Panc1 (cell line): ENCODE measurements around the gene SEH1L. TPM values are rescaled to one million over a fixed set of nuclear protein-coding genes. Genes with fewer than 3 reads are reported as not detected.

Experiments used
- ATAC-seq: fragments of 200-7000 bp; cut with Tn5 transposase; 2 replicates; pipeline ENCODE4 v1.9.1; 2020; ENCODE audit warnings: mild to moderate bottlenecking, moderate library complexity
- BruUV-seq: library from RNA; stranded (reverse); fragments of 400-500 nt; replicated peaks from 2 replicates; lab custom pipeline; 2021; lab: Mats Ljungman, UMichigan
- CTCF ChIA-PET: fragments of 300-600 bp; sonication (Branson Sonifier 250); formaldehyde crosslinking; loops from one replicate; lab custom pipeline; 2022; ENCODE audit warnings: antibody characterized with exemption; lab: Charles Lee
- POLR2A ChIA-PET: fragments of 300-600 bp; sonication (Branson Sonifier 250); formaldehyde crosslinking; loops from one replicate; lab custom pipeline; 2022; ENCODE audit warnings: antibody characterized with exemption; lab: Charles Lee
- DNase-seq: peaks from one replicate; pipeline ENCODE4 v3.0.0-alpha.2; 2010; ENCODE audit warnings: low read depth, low spot score
- H3K27ac ChIP-seq: 2 replicates; pipeline ENCODE4 v1.5.1; 2011; ENCODE audit warnings: mild to moderate bottlenecking, low read length, inconsistent platforms
- H3K27me3 ChIP-seq: fragments of 200-500 bp; sonication (Bioruptor generic); 2 replicates; pipeline ENCODE4 v1.6.0; 2014; ENCODE audit warnings: low read length, inconsistent platforms; ENCODE audit not compliant: control insufficient read depth, insufficient read depth
- H3K36me3 ChIP-seq: fragments of 200-500 bp; sonication (Bioruptor generic); 2 replicates; pipeline ENCODE4 v1.5.1; 2014; ENCODE audit warnings: inconsistent platforms, mild to moderate bottlenecking, low read length, moderate library complexity; ENCODE audit not compliant: control insufficient read depth, insufficient read depth
- H3K4me1 ChIP-seq: 2 replicates; pipeline ENCODE4 v1.5.1; 2011; ENCODE audit warnings: inconsistent platforms, mild to moderate bottlenecking, low read length, moderate library complexity; ENCODE audit not compliant: control insufficient read depth, insufficient read depth
- H3K4me3 ChIP-seq, 2 experiments: 2 replicates each; pipeline ENCODE4 v1.5.1; 2011 to 2012; ENCODE audit warnings: low read depth in 2 of 2, low read length in 2 of 2, mild to moderate bottlenecking in 2 of 2, inconsistent platforms in 1 of 2, moderate library complexity in 1 of 2
- H3K9me3 ChIP-seq: fragments of 200-500 bp; sonication (Bioruptor generic); 2 replicates; pipeline ENCODE4 v1.5.1; 2014; ENCODE audit warnings: low read depth, mild to moderate bottlenecking, inconsistent platforms, low read length, moderate library complexity; ENCODE audit not compliant: control insufficient read depth, insufficient read depth
- POLR2AphosphoS5 ChIP-seq: IDR thresholded peaks from 2 replicates; pipeline ENCODE4 v1.6.1; 2012; ENCODE audit warnings: mild to moderate bottlenecking, low read depth, low read length, moderate library complexity
- SIN3A ChIP-seq: IDR thresholded peaks from 2 replicates; pipeline ENCODE4 v1.6.1; 2012; ENCODE audit warnings: low read depth, mild to moderate bottlenecking, low read length, moderate library complexity, borderline replicate concordance; ENCODE audit not compliant: insufficient read depth
- TCF7L2 ChIP-seq: IDR thresholded peaks from 2 replicates; pipeline ENCODE4 v1.6.1; 2011; ENCODE audit warnings: mild to moderate bottlenecking, low read depth, low read length, inconsistent platforms
- in situ Hi-C: cut with HindIII; loops from 2 replicates; pipeline ENCODE4 v1.10.0; 2016; ENCODE audit warnings: low sequenced_read_pairs, low pct_unique_long_range_greater_than_20kb
- intact Hi-C: fragments of 100-400 bp; cut with micrococcal nuclease; formaldehyde crosslinking; loops from one replicate; pipeline ENCODE4 v1.10.0; 2022; ENCODE audit not compliant: unreplicated experiment
- total RNA-seq: library from RNA; stranded (reverse); gene quantifications from one replicate; pipeline ENCODE4 v1.2.1, GENCODE V29; 2021; ENCODE audit not compliant: unreplicated experiment
- TF ChIP-seq, protein P1 (sequence below), 2 experiments: IDR thresholded peaks; 2 replicates each; pipeline ENCODE4 v1.6.1; 2011 to 2012; ENCODE audit warnings: low read depth in 2 of 2, control low read depth in 1 of 2, low read length in 1 of 2, mild to moderate bottlenecking in 1 of 2, moderate library complexity in 1 of 2; ENCODE audit not compliant: insufficient read depth in 1 of 2
- TF ChIP-seq, protein P2 (sequence below): fragments of 450-650 bp; IDR thresholded peaks from 2 replicates; pipeline ENCODE4 v1.5.1; 2017; ENCODE audit warnings: mild to moderate bottlenecking

The SEH1L gene
- total RNA-seq, 1 experiment from 2014 or later, result 86.5 TPM

DNA sequence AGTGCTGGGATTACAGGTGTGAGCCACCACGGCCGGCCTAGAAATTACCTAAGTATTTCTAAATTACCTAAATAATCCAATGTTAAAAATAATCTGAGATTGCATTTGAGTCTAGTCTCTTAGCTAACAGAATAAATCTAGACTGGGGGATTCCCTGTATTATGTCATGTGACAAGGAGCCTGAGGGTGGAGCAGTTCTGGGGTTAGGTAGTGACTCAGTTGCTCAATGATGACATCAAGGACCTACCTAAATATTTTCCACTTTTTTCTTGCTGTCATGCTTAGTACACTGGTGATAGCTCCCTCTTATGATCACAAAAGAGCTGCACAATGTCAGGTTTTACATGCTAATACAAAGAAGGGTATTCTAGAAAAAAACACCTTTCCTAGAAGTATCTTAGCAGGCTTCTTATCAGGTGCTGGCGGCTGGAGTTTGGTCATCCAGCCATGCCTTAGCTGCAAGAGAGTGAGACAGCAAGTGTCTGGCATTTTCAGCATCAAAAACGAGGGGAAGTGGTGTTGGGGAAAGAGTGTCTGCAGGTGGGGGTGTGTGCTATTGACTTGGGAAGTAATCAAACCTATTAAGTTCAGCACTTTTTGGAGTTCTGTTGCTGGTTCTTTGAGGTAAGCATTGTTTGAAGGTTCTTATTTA, 25.9 kb downstream of the SEH1L start:
- DNase-seq (no peak), ATAC-seq (no peak)
- BruUV-seq, result no TSS peak
- CTCF ChIA-PET, result interaction anchor here (0.7 kb wide), 1 partner anchor 1126 kb away, joined by 5 read pairs; no protein-coding TSS in a partner anchor
- intact Hi-C loops (no loop called here), in situ Hi-C loops (no loop called here)
- Histone ChIP-seq H3K4me3 (no peak overlapping the region), H3K9me3 (no peaks in the 10 kb centered on the region), H3K36me3 (peaks cover 10% of the 10 kb centered on the region), H3K4me1 (no peaks in the 10 kb centered on the region), H3K27ac (no peak overlapping the region), H3K27me3 (no peaks in the 10 kb centered on the region)
- TF ChIP-seq, protein P1, sequence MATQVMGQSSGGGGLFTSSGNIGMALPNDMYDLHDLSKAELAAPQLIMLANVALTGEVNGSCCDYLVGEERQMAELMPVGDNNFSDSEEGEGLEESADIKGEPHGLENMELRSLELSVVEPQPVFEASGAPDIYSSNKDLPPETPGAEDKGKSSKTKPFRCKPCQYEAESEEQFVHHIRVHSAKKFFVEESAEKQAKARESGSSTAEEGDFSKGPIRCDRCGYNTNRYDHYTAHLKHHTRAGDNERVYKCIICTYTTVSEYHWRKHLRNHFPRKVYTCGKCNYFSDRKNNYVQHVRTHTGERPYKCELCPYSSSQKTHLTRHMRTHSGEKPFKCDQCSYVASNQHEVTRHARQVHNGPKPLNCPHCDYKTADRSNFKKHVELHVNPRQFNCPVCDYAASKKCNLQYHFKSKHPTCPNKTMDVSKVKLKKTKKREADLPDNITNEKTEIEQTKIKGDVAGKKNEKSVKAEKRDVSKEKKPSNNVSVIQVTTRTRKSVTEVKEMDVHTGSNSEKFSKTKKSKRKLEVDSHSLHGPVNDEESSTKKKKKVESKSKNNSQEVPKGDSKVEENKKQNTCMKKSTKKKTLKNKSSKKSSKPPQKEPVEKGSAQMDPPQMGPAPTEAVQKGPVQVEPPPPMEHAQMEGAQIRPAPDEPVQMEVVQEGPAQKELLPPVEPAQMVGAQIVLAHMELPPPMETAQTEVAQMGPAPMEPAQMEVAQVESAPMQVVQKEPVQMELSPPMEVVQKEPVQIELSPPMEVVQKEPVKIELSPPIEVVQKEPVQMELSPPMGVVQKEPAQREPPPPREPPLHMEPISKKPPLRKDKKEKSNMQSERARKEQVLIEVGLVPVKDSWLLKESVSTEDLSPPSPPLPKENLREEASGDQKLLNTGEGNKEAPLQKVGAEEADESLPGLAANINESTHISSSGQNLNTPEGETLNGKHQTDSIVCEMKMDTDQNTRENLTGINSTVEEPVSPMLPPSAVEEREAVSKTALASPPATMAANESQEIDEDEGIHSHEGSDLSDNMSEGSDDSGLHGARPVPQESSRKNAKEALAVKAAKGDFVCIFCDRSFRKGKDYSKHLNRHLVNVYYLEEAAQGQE (IDR thresholded peaks at IDR 0.05; ENCODE audit: insufficient read depth in 1 of 2, low read depth in 2 of 2, low read length in 1 of 2), result no peak
- TF ChIP-seq, protein P2, sequence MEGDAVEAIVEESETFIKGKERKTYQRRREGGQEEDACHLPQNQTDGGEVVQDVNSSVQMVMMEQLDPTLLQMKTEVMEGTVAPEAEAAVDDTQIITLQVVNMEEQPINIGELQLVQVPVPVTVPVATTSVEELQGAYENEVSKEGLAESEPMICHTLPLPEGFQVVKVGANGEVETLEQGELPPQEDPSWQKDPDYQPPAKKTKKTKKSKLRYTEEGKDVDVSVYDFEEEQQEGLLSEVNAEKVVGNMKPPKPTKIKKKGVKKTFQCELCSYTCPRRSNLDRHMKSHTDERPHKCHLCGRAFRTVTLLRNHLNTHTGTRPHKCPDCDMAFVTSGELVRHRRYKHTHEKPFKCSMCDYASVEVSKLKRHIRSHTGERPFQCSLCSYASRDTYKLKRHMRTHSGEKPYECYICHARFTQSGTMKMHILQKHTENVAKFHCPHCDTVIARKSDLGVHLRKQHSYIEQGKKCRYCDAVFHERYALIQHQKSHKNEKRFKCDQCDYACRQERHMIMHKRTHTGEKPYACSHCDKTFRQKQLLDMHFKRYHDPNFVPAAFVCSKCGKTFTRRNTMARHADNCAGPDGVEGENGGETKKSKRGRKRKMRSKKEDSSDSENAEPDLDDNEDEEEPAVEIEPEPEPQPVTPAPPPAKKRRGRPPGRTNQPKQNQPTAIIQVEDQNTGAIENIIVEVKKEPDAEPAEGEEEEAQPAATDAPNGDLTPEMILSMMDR, result no peak
- POLR2A ChIA-PET, result no interaction called here

DNA sequence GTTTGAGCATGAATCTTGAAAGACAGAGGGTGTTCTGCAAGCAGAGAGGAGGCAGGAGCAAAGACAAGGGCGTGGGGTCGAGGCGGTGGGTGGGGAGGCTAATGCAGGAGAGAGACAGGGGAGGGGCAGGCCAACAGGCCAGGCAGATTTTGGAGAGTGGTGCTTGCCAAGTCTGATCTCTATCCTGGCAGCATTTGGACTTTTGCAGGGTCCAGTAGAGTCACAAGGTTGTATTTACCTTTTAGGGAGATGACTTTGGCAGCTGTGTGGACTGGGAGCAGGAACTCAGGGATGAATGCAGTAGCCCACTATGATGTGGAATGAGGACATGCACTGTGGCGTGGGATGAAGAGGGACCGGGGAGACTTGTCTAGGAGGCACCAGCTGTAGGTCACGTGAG, 27.7 kb downstream of the SEH1L start:
- BruUV-seq, result no TSS peak
- DNase-seq (no peak), ATAC-seq (no peak)
- TF ChIP-seq POLR2AphosphoS5 (no peak), TCF7L2 (no peak), SIN3A (no peak)
- TF ChIP-seq, protein P2, result no peak
- TF ChIP-seq, protein P1 (IDR thresholded peaks at IDR 0.05; ENCODE audit: insufficient read depth in 1 of 2, low read depth in 2 of 2, low read length in 1 of 2), result no peak
- POLR2A ChIA-PET, result no interaction called here
- Histone ChIP-seq H3K4me1 (no peaks in the 10 kb centered on the region), H3K27ac (no peak overlapping the region), H3K4me3 (no peak overlapping the region), H3K9me3 (no peaks in the 10 kb centered on the region), H3K36me3 (peaks cover 11% of the 10 kb centered on the region), H3K27me3 (no peaks in the 10 kb centered on the region)
- in situ Hi-C loops (no loop called here), intact Hi-C loops (no loop called here)
- CTCF ChIA-PET, result no interaction called here
